Measurements from ENCODE around the gene TSR1. TPM values are rescaled to one million over a fixed set of nuclear protein-coding genes. Genes with fewer than 3 reads are reported as not detected.

The TSR1 gene
- total RNA-seq, 1 donor: 42.0 TPM

DNA sequence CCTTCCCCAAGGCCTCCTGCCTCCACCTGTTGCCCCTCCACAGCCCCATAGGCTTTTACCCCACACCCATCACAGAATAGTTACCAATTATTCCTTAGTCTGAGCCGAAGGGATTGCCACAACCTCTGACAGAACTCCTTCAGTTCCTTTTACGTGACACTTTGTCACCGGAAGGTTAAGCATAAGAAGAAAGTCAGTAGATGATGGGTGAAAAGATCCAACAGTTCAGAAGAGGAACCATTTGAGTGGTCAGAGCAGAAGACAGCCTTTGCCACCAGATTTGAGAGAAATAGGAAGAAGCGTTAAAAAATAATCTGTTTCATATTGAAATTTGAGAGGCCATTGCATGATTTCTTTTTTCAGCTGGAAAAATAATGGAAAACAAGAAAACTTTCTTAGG, 31.3 kb downstream of the TSR1 start:
- H3K4me2 ChIP-seq (ENCODE audit: insufficient read depth, low read length): no peak overlapping the region
- H2AFZ ChIP-seq (ENCODE audit: low read length): no peak overlapping the region
- peaks cover 65% of the 10 kb centered on the region for H3K79me2 ChIP-seq (ENCODE audit: insufficient read depth, low read length)
- DNase-seq (ENCODE audit: insufficient read length, low spot score, missing footprints): no peak
- H3K27ac ChIP-seq (ENCODE audit: low read depth, low read length): no peak overlapping the region
- TF ChIP-seq, protein P1, sequence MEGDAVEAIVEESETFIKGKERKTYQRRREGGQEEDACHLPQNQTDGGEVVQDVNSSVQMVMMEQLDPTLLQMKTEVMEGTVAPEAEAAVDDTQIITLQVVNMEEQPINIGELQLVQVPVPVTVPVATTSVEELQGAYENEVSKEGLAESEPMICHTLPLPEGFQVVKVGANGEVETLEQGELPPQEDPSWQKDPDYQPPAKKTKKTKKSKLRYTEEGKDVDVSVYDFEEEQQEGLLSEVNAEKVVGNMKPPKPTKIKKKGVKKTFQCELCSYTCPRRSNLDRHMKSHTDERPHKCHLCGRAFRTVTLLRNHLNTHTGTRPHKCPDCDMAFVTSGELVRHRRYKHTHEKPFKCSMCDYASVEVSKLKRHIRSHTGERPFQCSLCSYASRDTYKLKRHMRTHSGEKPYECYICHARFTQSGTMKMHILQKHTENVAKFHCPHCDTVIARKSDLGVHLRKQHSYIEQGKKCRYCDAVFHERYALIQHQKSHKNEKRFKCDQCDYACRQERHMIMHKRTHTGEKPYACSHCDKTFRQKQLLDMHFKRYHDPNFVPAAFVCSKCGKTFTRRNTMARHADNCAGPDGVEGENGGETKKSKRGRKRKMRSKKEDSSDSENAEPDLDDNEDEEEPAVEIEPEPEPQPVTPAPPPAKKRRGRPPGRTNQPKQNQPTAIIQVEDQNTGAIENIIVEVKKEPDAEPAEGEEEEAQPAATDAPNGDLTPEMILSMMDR (IDR thresholded peaks at IDR 0.05; ENCODE audit: extremely low read depth, low read depth, low read length): no peak
- no peaks in the 10 kb centered on the region for H3K9me3 ChIP-seq (ENCODE audit: low read depth, low read length)
- H3K36me3 ChIP-seq (ENCODE audit: insufficient read depth, low read length): peaks cover 6% of the 10 kb centered on the region
- peaks cover 11% of the 10 kb centered on the region for H3K4me1 ChIP-seq (ENCODE audit: insufficient read depth, low read length)
- H4K20me1 ChIP-seq (ENCODE audit: insufficient read depth, low read length): peaks cover 9% of the 10 kb centered on the region
- no peak overlapping the region for H3K4me3 ChIP-seq (ENCODE audit: insufficient read depth, low read length)
- H3K27me3 ChIP-seq (ENCODE audit: insufficient read depth, low read length): no peaks in the 10 kb centered on the region

- TF ChIP-seq, protein P1 (IDR thresholded peaks at IDR 0.05; ENCODE audit: extremely low read depth, low read depth, low read length): no peak
- peak; percentile 99 for DNase-seq (ENCODE audit: insufficient read length, low spot score, missing footprints)
- Histone ChIP-seq H3K4me2 (ENCODE audit: insufficient read depth, low read length) (peak within 1 kb of the TSS; percentile 99), H4K20me1 (ENCODE audit: insufficient read depth, low read length) (peaks cover 15% of the 10 kb centered on the region), H3K9me3 (ENCODE audit: low read depth, low read length) (no peaks in the 10 kb centered on the region), H3K36me3 (ENCODE audit: insufficient read depth, low read length) (peaks cover 10% of the 10 kb centered on the region), H3K4me1 (ENCODE audit: insufficient read depth, low read length) (peaks cover 11% of the 10 kb centered on the region), H3K27ac (ENCODE audit: low read depth, low read length) (peak within 1 kb of the TSS; percentile 84), H3K4me3 (ENCODE audit: insufficient read depth, low read length) (peak within 1 kb of the TSS; percentile 98), H3K79me2 (ENCODE audit: insufficient read depth, low read length) (peaks cover 72% of the 10 kb centered on the region), H3K27me3 (ENCODE audit: insufficient read depth, low read length) (no peaks in the 10 kb centered on the region), H2AFZ (ENCODE audit: low read length) (peak within 1 kb of the TSS; percentile 99)
Observed at GRCh38 chr17:2303204-2304188, 32.8 kb downstream of the TSR1 start, which contains the start of the genes SMG6 and SRR. TSS of gene SMG6 (minus strand) at chr17:2303785. CDS start at chr17:2303720, 65 bp downstream. TSS of gene SRR (plus strand) at chr17:2303950. CDS start at chr17:2315561, 11,611 bp downstream.

DNA sequence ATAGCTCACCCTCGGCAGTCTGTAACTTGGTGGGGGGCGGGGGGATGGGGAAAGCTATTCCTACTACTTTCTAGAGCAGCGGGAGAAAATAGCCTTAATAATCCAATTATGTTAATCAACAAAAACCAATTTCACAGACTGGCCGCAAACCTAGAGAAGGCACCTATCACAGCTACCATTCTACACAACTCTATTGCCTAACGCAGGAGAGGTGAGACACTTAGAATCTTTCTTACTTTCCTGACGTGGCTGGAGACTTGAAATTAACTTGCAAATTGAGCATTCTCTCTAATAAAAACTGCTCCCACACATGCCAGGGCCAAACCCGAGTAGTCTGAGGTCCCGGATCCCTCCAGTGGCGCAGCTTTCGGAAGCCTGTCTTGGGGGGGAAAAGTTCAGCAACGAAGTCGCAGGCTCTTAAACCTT, 33.5 kb downstream of the TSR1 start:
- H3K79me2 ChIP-seq (ENCODE audit: insufficient read depth, low read length): peaks cover 75% of the 10 kb centered on the region

More for the DNA sequence above, 33.5 kb downstream of the TSR1 start:
- peaks cover 11% of the 10 kb centered on the region for H3K4me1 ChIP-seq (ENCODE audit: insufficient read depth, low read length)
- TF ChIP-seq, protein P1 (IDR thresholded peaks at IDR 0.05; ENCODE audit: extremely low read depth, low read depth, low read length): no peak
- peaks cover 15% of the 10 kb centered on the region for H4K20me1 ChIP-seq (ENCODE audit: insufficient read depth, low read length)
- H3K4me3 ChIP-seq (ENCODE audit: insufficient read depth, low read length): peak overlapping the region; percentile 98
- DNase-seq (ENCODE audit: insufficient read length, low spot score, missing footprints): peak; percentile 91
- peaks cover 13% of the 10 kb centered on the region for H3K36me3 ChIP-seq (ENCODE audit: insufficient read depth, low read length)
- peak overlapping the region; percentile 84 for H3K27ac ChIP-seq (ENCODE audit: low read depth, low read length)
- no peaks in the 10 kb centered on the region for H3K27me3 ChIP-seq (ENCODE audit: insufficient read depth, low read length)
- H2AFZ ChIP-seq (ENCODE audit: low read length): peak overlapping the region; percentile 83
- H3K4me2 ChIP-seq (ENCODE audit: insufficient read depth, low read length): peak overlapping the region; percentile 99
- no peaks in the 10 kb centered on the region for H3K9me3 ChIP-seq (ENCODE audit: low read depth, low read length)

Data from osteoblast (primary cell).